KG1 (cell line): ENCODE measurements around the gene DDTL.
"Not testable (repeated sequence)": the region's sequence is repeated elsewhere in the genome, so short reads cannot be mapped to it uniquely, and the experiment has no call there.

Experiments used
- DNase-seq: peaks from one replicate; lab custom pipeline; 2025; lab: John Stamatoyannopoulos, UW

Gene DDTL

GRCh38 chr22:23966568-23966967 lies at the start of gene DDTL:
Gene DDTL, plus strand, starts transcription at chr22:23966888. Its CDS starts 27 bp downstream, at chr22:23966915.
- not testable (repeated sequence) for DNase-seq

- not testable (repeated sequence) for DNase-seq
Measured at GRCh38 chr22:23920267-23920611, 46.4 kb upstream of the DDTL start.

- DNase-seq = not testable (repeated sequence)
Measured at GRCh38 chr22:23921586-23922201, 45.0 kb upstream of the DDTL start.

- no peak for DNase-seq
Measured at GRCh38 chr22:23922921-23923320, 43.8 kb upstream of the DDTL start.

- DNase-seq = no peak
Measured at GRCh38 chr22:23925020-23925606, 41.6 kb upstream of the DDTL start.

GRCh38 chr22:23926561-23926960 lies 40.1 kb upstream of the DDTL start:
- no peak for DNase-seq

- DNase-seq = no peak
Measured at GRCh38 chr22:23938328-23939016, 28.2 kb upstream of the DDTL start.

- no peak for DNase-seq
Measured at GRCh38 chr22:23939017-23939357, 27.7 kb upstream of the DDTL start.

- not testable (repeated sequence) for DNase-seq
Measured at GRCh38 chr22:23940166-23940565, 26.5 kb upstream of the DDTL start.

GRCh38 chr22:23947391-23947790 lies 19.3 kb upstream of the DDTL start:
- DNase-seq = not testable (repeated sequence)

- not testable (repeated sequence) for DNase-seq
Measured at GRCh38 chr22:23949764-23950163, 16.9 kb upstream of the DDTL start.

- not testable (repeated sequence) for DNase-seq
Measured at GRCh38 chr22:23951383-23951782, 15.3 kb upstream of the DDTL start.

- not testable (repeated sequence) for DNase-seq
Measured at GRCh38 chr22:23952794-23953405, 13.8 kb upstream of the DDTL start.

- DNase-seq = not testable (repeated sequence)
Measured at GRCh38 chr22:23953485-23953884, 13.2 kb upstream of the DDTL start.

- not testable (repeated sequence) for DNase-seq
Measured at GRCh38 chr22:23954193-23954990, 12.3 kb upstream of the DDTL start.

GRCh38 chr22:23954991-23955305 lies 11.7 kb upstream of the DDTL start:
- DNase-seq = not testable (repeated sequence)

GRCh38 chr22:23955886-23956285 lies 10.8 kb upstream of the DDTL start:
- not testable (repeated sequence) for DNase-seq

GRCh38 chr22:23956301-23956900 lies 10.3 kb upstream of the DDTL start:
- peak; percentile 92 for DNase-seq

- not testable (repeated sequence) for DNase-seq
Measured at GRCh38 chr22:23961084-23961771, 5.5 kb upstream of the DDTL start, which contains the start of gene GSTT2B. Gene GSTT2B, minus strand, starts transcription at chr22:23961195. Its CDS starts 64 bp downstream, at chr22:23961131.

- DNase-seq = not testable (repeated sequence)
Measured at GRCh38 chr22:23966094-23966493, 594 bp upstream of the DDTL start.

GRCh38 chr22:23969071-23969470 lies 2.4 kb downstream of the DDTL start:
- DNase-seq = no peak
